Left ventricle myocardium inferior (tissue), 1 donor: Measurements from ENCODE around the gene CCHCR1. TPM values are rescaled to one million over a fixed set of nuclear protein-coding genes. Genes with fewer than 3 reads are reported as not detected.

ENCODE experiments used
- DNase-seq: peaks from one replicate; pipeline ENCODE4 v3.0.0-alpha.2; 2020
- H3K27ac ChIP-seq: fragments of 200-600 bp; replicated peaks from 2 replicates; pipeline ENCODE4 v1.8.0; 2021
- H3K27me3 ChIP-seq: fragments of 200-600 bp; 2 replicates; pipeline ENCODE4 v1.8.0; 2021; ENCODE audit warnings: low read depth
- H3K36me3 ChIP-seq: fragments of 200-600 bp; 2 replicates; pipeline ENCODE4 v1.8.0; 2021
- H3K4me1 ChIP-seq: fragments of 200-600 bp; 2 replicates; pipeline ENCODE4 v1.8.0; 2021
- H3K4me3 ChIP-seq: fragments of 200-600 bp; 2 replicates; pipeline ENCODE4 v1.8.0; 2021; ENCODE audit warnings: mild to moderate bottlenecking, moderate library complexity
- H3K9me3 ChIP-seq: fragments of 200-600 bp; replicated peaks from 2 replicates; pipeline ENCODE4 v1.8.0; 2021
- intact Hi-C: fragments of 100-400 bp; cut with micrococcal nuclease; formaldehyde crosslinking; loops from one replicate; pipeline ENCODE4 v1.11.0; 2022
- total RNA-seq: library from RNA; stranded (reverse); fragmentation: NEBNext Ultra II Directional; extraction: Animal tissue kit (Norgen Biotek cat#: 25700); gene quantifications from one replicate; pipeline ENCODE4 v1.2.1, GENCODE V29; 2021
- TF ChIP-seq, protein P1 (sequence below): fragments of 200-600 bp; IDR thresholded peaks from 2 replicates; pipeline ENCODE4 v1.8.0; 2021; ENCODE audit warnings: antibody characterized with exemption, mild to moderate bottlenecking, borderline replicate concordance
- donor health status: DM: no; HTN: yes; CAD: no; lungs with severe emphysema.

The CCHCR1 gene
- total RNA-seq, 1 donor from 2014 or later = 13.3 TPM

DNA sequence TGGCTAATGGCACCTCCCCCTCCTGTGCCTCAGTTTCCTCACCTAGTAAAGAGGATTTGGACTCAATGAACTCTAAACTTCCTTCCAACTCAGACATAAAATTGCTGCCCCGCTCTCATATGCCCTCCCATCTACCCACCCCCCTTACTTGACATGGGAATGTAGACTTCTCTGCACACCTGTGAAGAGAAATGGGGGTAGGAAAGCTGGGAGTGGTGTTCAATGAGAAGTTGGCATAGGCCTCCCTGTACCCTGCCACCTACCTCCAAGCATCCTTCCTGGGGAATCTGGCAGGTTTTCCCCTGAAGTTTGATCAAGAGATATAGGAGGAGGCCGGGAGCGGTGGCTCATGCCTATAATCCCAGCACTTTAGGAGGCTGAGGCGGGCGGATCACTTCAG lies 16.8 kb upstream of the CCHCR1 start:
- Histone ChIP-seq H3K9me3 (no peaks in the 10 kb centered on the region), H3K27ac (no peak overlapping the region), H3K4me1 (peaks cover 29% of the 10 kb centered on the region), H3K36me3 (peaks cover 6% of the 10 kb centered on the region), H3K27me3 (no peaks in the 10 kb centered on the region), H3K4me3 (no peak overlapping the region)
- TF ChIP-seq, protein P1, sequence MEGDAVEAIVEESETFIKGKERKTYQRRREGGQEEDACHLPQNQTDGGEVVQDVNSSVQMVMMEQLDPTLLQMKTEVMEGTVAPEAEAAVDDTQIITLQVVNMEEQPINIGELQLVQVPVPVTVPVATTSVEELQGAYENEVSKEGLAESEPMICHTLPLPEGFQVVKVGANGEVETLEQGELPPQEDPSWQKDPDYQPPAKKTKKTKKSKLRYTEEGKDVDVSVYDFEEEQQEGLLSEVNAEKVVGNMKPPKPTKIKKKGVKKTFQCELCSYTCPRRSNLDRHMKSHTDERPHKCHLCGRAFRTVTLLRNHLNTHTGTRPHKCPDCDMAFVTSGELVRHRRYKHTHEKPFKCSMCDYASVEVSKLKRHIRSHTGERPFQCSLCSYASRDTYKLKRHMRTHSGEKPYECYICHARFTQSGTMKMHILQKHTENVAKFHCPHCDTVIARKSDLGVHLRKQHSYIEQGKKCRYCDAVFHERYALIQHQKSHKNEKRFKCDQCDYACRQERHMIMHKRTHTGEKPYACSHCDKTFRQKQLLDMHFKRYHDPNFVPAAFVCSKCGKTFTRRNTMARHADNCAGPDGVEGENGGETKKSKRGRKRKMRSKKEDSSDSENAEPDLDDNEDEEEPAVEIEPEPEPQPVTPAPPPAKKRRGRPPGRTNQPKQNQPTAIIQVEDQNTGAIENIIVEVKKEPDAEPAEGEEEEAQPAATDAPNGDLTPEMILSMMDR = no peak
- intact Hi-C loops = no loop called here
- DNase-seq = no peak

- Histone ChIP-seq H3K27ac (no peak overlapping the region), H3K36me3 (peaks cover 6% of the 10 kb centered on the region)
- intact Hi-C loops = no loop called here
These were observed 15.8 kb upstream of the CCHCR1 start for GRCh38 chr6:31173406-31173805.

GRCh38 chr6:31172973-31173384 lies 15.4 kb upstream of the CCHCR1 start:
- Histone ChIP-seq H3K9me3 (no peaks in the 10 kb centered on the region), H3K4me3 (no peak overlapping the region), H3K27ac (no peak overlapping the region), H3K4me1 (peaks cover 16% of the 10 kb centered on the region), H3K36me3 (peaks cover 6% of the 10 kb centered on the region), H3K27me3 (no peaks in the 10 kb centered on the region)
- TF ChIP-seq, protein P1 = no peak
- intact Hi-C loops = no loop called here
- no peak for DNase-seq

More at GRCh38 chr6:31173406-31173805, 15.8 kb upstream of the CCHCR1 start:
- Histone ChIP-seq H3K27me3 (no peaks in the 10 kb centered on the region), H3K9me3 (no peaks in the 10 kb centered on the region), H3K4me3 (no peak overlapping the region), H3K4me1 (peaks cover 20% of the 10 kb centered on the region)
- TF ChIP-seq, protein P1 = no peak
- no peak for DNase-seq

- TF ChIP-seq, protein P1 = no peak
- peaks cover 16% of the 10 kb centered on the region for H3K4me1 ChIP-seq
- H3K27me3 ChIP-seq = no peaks in the 10 kb centered on the region
- H3K4me3 ChIP-seq = no peak overlapping the region
- no peaks in the 10 kb centered on the region for H3K9me3 ChIP-seq
- H3K27ac ChIP-seq = no peak overlapping the region
- H3K36me3 ChIP-seq = peaks cover 6% of the 10 kb centered on the region
- DNase-seq = no peak
- intact Hi-C loops = no loop called here
These were observed 14.6 kb upstream of the CCHCR1 start for GRCh38 chr6:31171931-31172905.

GRCh38 chr6:31170987-31171671 lies 13.5 kb upstream of the CCHCR1 start:
- Histone ChIP-seq H3K27ac (no peak overlapping the region), H3K9me3 (no peaks in the 10 kb centered on the region), H3K36me3 (peaks cover 6% of the 10 kb centered on the region), H3K27me3 (no peaks in the 10 kb centered on the region), H3K4me1 (peaks cover 14% of the 10 kb centered on the region), H3K4me3 (no peak overlapping the region)
- DNase-seq = no peak
- TF ChIP-seq, protein P1 = no peak
- intact Hi-C loops = no loop called here
